Measurements from ENCODE around the gene CNIH2.

DNA sequence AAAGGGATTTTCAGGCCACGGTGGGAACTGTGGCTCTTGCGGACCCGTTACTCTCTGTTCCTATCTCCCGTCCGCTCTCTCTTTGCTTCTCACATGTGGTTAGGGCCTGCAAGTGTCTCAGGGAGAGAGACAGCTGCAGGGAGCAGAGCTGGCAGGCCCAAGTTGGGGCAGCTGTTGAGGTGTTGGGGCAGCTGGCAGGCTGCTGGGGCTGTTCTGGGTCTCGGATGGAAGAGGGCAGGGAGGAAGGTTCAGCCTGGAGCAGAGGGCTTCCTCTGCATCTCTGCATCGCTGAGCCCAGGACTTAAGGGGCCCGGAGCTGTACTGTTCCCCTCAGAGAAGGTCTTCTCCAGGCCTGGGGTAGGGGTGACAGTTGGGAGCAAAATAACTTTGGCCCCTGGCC lies 2.6 kb upstream of the CNIH2 start:
- TF ChIP-seq, protein P1, sequence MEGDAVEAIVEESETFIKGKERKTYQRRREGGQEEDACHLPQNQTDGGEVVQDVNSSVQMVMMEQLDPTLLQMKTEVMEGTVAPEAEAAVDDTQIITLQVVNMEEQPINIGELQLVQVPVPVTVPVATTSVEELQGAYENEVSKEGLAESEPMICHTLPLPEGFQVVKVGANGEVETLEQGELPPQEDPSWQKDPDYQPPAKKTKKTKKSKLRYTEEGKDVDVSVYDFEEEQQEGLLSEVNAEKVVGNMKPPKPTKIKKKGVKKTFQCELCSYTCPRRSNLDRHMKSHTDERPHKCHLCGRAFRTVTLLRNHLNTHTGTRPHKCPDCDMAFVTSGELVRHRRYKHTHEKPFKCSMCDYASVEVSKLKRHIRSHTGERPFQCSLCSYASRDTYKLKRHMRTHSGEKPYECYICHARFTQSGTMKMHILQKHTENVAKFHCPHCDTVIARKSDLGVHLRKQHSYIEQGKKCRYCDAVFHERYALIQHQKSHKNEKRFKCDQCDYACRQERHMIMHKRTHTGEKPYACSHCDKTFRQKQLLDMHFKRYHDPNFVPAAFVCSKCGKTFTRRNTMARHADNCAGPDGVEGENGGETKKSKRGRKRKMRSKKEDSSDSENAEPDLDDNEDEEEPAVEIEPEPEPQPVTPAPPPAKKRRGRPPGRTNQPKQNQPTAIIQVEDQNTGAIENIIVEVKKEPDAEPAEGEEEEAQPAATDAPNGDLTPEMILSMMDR (IDR thresholded peaks at IDR 0.05; ENCODE audit: low read length): no peak
- TF ChIP-seq EZH2phosphoT487 (IDR thresholded peaks at IDR 0.05; ENCODE audit: low read length) (no peak), EZH2 (optimal IDR thresholded peaks at IDR 0.05; ENCODE audit: low read depth, low read length) (no peak)

Data from MM.1S (cell line).